ENCODE measurements around the gene IFIT1B.

- TF ChIP-seq CTCF (IDR thresholded peaks at IDR 0.05) = no peak
- no peak for TF ChIP-seq POLR2A (IDR thresholded peaks at IDR 0.05)
Measured at GRCh38 chr10:89414879-89415821, 37.3 kb downstream of the IFIT1B start.

Measured in vagina (tissue), 2 donors.